ENCODE data around the gene LSM12.

The LSM12 gene

GRCh38 chr17:43984521-43984920 is 82.0 kb downstream of the LSM12 start:
- no peak for DNase-seq
